H9 (cell line): ENCODE data around the gene KCNMA1. TPM values are rescaled to one million over a fixed set of nuclear protein-coding genes. Genes with fewer than 3 reads are reported as not detected.

Experiments
- DNase-seq: peaks from one replicate; pipeline ENCODE4 v3.0.0-alpha.2; 2017
- H2AFZ ChIP-seq: one replicate; pipeline ENCODE4 v1.6.1; 2013; ENCODE audit warnings: mild to moderate bottlenecking, low read length, control low read depth, moderate library complexity
- H2AK5ac ChIP-seq: 2 replicates; pipeline ENCODE4 v1.6.1; 2013; ENCODE audit warnings: low read length, control low read depth, mixed read lengths; ENCODE audit not compliant: insufficient read length
- H2BK120ac ChIP-seq: one replicate; pipeline ENCODE4 v1.6.1; 2013; ENCODE audit warnings: low read depth, mild to moderate bottlenecking, low read length, control low read depth, inconsistent platforms; ENCODE audit not compliant: poor library complexity, severe bottlenecking
- H2BK12ac ChIP-seq: 2 replicates; pipeline ENCODE4 v1.6.1; 2013; ENCODE audit warnings: low read length, control low read depth, mixed read lengths, low read depth; ENCODE audit not compliant: insufficient read length
- H2BK15ac ChIP-seq: 2 replicates; pipeline ENCODE4 v1.6.1; 2013; ENCODE audit warnings: low read depth, low read length, control low read depth
- H2BK20ac ChIP-seq: one replicate; pipeline ENCODE4 v1.6.1; 2013; ENCODE audit warnings: low read depth, mild to moderate bottlenecking, low read length, control low read depth, inconsistent platforms; ENCODE audit not compliant: poor library complexity, severe bottlenecking
- H2BK5ac ChIP-seq: 2 replicates; pipeline ENCODE4 v1.6.1; 2013; ENCODE audit warnings: low read length, control low read depth, mixed read lengths; ENCODE audit not compliant: insufficient read length
- H3K14ac ChIP-seq: 2 replicates; pipeline ENCODE4 v1.6.1; 2013; ENCODE audit warnings: low read length, control low read depth; ENCODE audit not compliant: insufficient read depth
- H3K18ac ChIP-seq: 2 replicates; pipeline ENCODE4 v1.6.1; 2013; ENCODE audit warnings: low read depth, mild to moderate bottlenecking, mixed read lengths, low read length, control low read depth; ENCODE audit not compliant: insufficient read length
- H3K23ac ChIP-seq: 2 replicates; pipeline ENCODE4 v1.6.1; 2013; ENCODE audit warnings: low read length, control low read depth, mixed read lengths, low read depth; ENCODE audit not compliant: insufficient read length
- H3K23me2 ChIP-seq: 2 replicates; pipeline ENCODE4 v1.6.1; 2013; ENCODE audit warnings: low read depth, mild to moderate bottlenecking, mixed read lengths, low read length, control low read depth; ENCODE audit not compliant: insufficient read length, poor library complexity, severe bottlenecking
- H3K27ac ChIP-seq: 2 replicates; pipeline ENCODE4 v1.5.1; 2013; ENCODE audit warnings: low read length, control low read depth, mixed read lengths, low read depth; ENCODE audit not compliant: insufficient read length
- H3K27me3 ChIP-seq: 2 replicates; pipeline ENCODE4 v1.6.1; 2013; ENCODE audit warnings: low read length, control low read depth, inconsistent platforms; ENCODE audit not compliant: insufficient read depth
- H3K4ac ChIP-seq: 2 replicates; pipeline ENCODE4 v1.6.1; 2013; ENCODE audit warnings: low read depth, mild to moderate bottlenecking, control low read depth, inconsistent platforms, low read length, moderate library complexity
- H3K4me1 ChIP-seq: 2 replicates; pipeline ENCODE4 v1.6.1; 2013; ENCODE audit warnings: low read length, control low read depth, inconsistent platforms; ENCODE audit not compliant: insufficient read depth
- H3K4me2 ChIP-seq: 2 replicates; pipeline ENCODE4 v1.6.1; 2013; ENCODE audit warnings: low read length, control low read depth, mixed read lengths; ENCODE audit not compliant: insufficient read length, insufficient read depth
- H3K56ac ChIP-seq: 2 replicates; pipeline ENCODE4 v1.6.1; 2013; ENCODE audit warnings: low read depth, mild to moderate bottlenecking, mixed read lengths, low read length, control low read depth; ENCODE audit not compliant: insufficient read length
- H3K79me1 ChIP-seq: 2 replicates; pipeline ENCODE4 v1.6.1; 2013; ENCODE audit warnings: low read depth, mild to moderate bottlenecking, moderate library complexity, low read length, control low read depth, inconsistent platforms; ENCODE audit not compliant: insufficient read depth, poor library complexity, severe bottlenecking
- H3K79me2 ChIP-seq: 2 replicates; pipeline ENCODE4 v1.6.1; 2013; ENCODE audit warnings: low read length, control low read depth, inconsistent platforms; ENCODE audit not compliant: insufficient read depth
- H3K9ac ChIP-seq: 2 replicates; pipeline ENCODE4 v1.6.1; 2013; ENCODE audit warnings: low read length, control low read depth, mixed read lengths; ENCODE audit not compliant: insufficient read length; ENCODE audit errors: extremely low read depth
- H3K9me3 ChIP-seq: one replicate; pipeline ENCODE4 v1.6.1; 2013; ENCODE audit warnings: low read depth, low read length, inconsistent platforms; ENCODE audit not compliant: control insufficient read depth
- H3T11ph ChIP-seq: one replicate; pipeline ENCODE4 v1.6.1; 2013; ENCODE audit warnings: mild to moderate bottlenecking, low read length, control low read depth, inconsistent platforms
- H4K20me1 ChIP-seq: one replicate; pipeline ENCODE4 v1.6.1; 2013; ENCODE audit not compliant: control insufficient read depth, insufficient read length, insufficient read depth
- H4K5ac ChIP-seq: 2 replicates; pipeline ENCODE4 v1.6.1; 2013; ENCODE audit warnings: low read depth, mild to moderate bottlenecking, mixed read lengths, low read length, control low read depth; ENCODE audit not compliant: insufficient read length
- H4K8ac ChIP-seq: replicated peaks from 2 replicates; pipeline ENCODE4 v1.6.1; 2013; ENCODE audit warnings: low read length, control low read depth, mixed read lengths, low read depth; ENCODE audit not compliant: insufficient read length
- H4K91ac ChIP-seq: 2 replicates; pipeline ENCODE4 v1.6.1; 2013; ENCODE audit warnings: low read depth, mild to moderate bottlenecking, moderate library complexity, mixed read lengths, low read length, control low read depth; ENCODE audit not compliant: insufficient read length
- H3K27ac Mint-ChIP-seq, 3 experiments: 2 replicates in 2 of 3; 3 replicates in 1 of 3; pipeline ENCODE4 v1.8.0; 2020 to 2021; ENCODE audit warnings: mixed read lengths in 3 of 3, mild to moderate bottlenecking in 1 of 3, moderate library complexity in 1 of 3
- H3K27me3 Mint-ChIP-seq: 2 replicates; pipeline ENCODE4 v1.8.0; 2021; ENCODE audit warnings: low read depth, mild to moderate bottlenecking, moderate library complexity, mixed read lengths
- H3K36me3 Mint-ChIP-seq, 3 experiments: 2 replicates in 2 of 3; 3 replicates in 1 of 3; pipeline ENCODE4 v1.8.0; 2020 to 2021; ENCODE audit warnings: low read depth in 3 of 3, mixed read lengths in 3 of 3; ENCODE audit not compliant: insufficient read depth in 1 of 3
- H3K4me1 Mint-ChIP-seq, 2 experiments: 2 replicates each; pipeline ENCODE4 v1.8.0; 2020; ENCODE audit warnings: mixed read lengths in 2 of 2
- H3K4me3 Mint-ChIP-seq, 2 experiments: 2 replicates in 1 of 2; 3 replicates in 1 of 2; pipeline ENCODE4 v1.8.0; 2020 to 2021; ENCODE audit warnings: mild to moderate bottlenecking in 2 of 2, mixed read lengths in 2 of 2, moderate library complexity in 1 of 2
- H3K9me3 Mint-ChIP-seq, 2 experiments: 2 replicates in 1 of 2; 3 replicates in 1 of 2; pipeline ENCODE4 v1.8.0; 2020; ENCODE audit warnings: mild to moderate bottlenecking in 2 of 2, mixed read lengths in 2 of 2, moderate library complexity in 1 of 2
- CTCF ChIP-seq: fragments of 200-600 bp; sonication (generic); conservative IDR thresholded peaks from 3 replicates; pipeline ENCODE4 v1.8.0; 2021; ENCODE audit warnings: antibody characterized with exemption, mild to moderate bottlenecking
- WGBS: extraction: QIAGEN DNeasy Blood & Tissue Kit; methylation state at CpG from one replicate; pipeline ENCODE4 v1.1.7; 2013; ENCODE audit warnings: missing lambda C conversion rate, low lambda C conversion rate, mixed read lengths; ENCODE audit not compliant: insufficient read length; ENCODE audit errors: extremely low coverage; 5-methylcytosine and 5-hydroxymethylcytosine counted together
- total RNA-seq: library from RNA; stranded (reverse); gene quantifications from 2 replicates; pipeline ENCODE4 v1.2.1, GENCODE V29; 2021

KCNMA1 gene
- total RNA-seq, 1 experiment from 2014 or later: 2.0 TPM

GRCh38 chr10:77581738-77582137 is 55.9 kb downstream of the KCNMA1 start:
- Histone ChIP-seq H2BK5ac (no peak overlapping the region), H2BK20ac (no peak overlapping the region), H4K8ac (no peak overlapping the region), H3K79me1 (no peaks in the 10 kb centered on the region), H4K91ac (no peak overlapping the region), H3K4ac (no peak overlapping the region), H3K23me2 (no peaks in the 10 kb centered on the region), H3T11ph (no peak overlapping the region), H2BK15ac (no peak overlapping the region), H3K4me2 (no peak overlapping the region), H4K5ac (no peak overlapping the region), H3K14ac (no peak overlapping the region), H3K27me3 (no peaks in the 10 kb centered on the region), H2BK120ac (no peak overlapping the region), H3K23ac (no peak overlapping the region), H3K56ac (no peak overlapping the region), H3K9me3 (no peaks in the 10 kb centered on the region), H3K79me2 (no peaks in the 10 kb centered on the region), H3K18ac (no peak overlapping the region), H2AK5ac (no peak overlapping the region), H3K4me1 (0 out of 2 replicates have a peak, but pooled peaks cover 3% of the 10 kb centered on the region), H2BK12ac (no peak overlapping the region), H3K9ac (no peak overlapping the region), H2AFZ (no peak overlapping the region), H3K27ac (no peak overlapping the region), H4K20me1 (no peaks in the 10 kb centered on the region)
- no CpG with 5 or more reads among the region's 4 CpGs for WGBS
- no peaks in the 10 kb centered on the region for H3K36me3 Mint-ChIP-seq
- DNase-seq: no peak
- H3K9me3 Mint-ChIP-seq: no peaks in the 10 kb centered on the region
- H3K27me3 Mint-ChIP-seq: no peaks in the 10 kb centered on the region
- TF ChIP-seq CTCF: no peak
- H3K27ac Mint-ChIP-seq: no peak overlapping the region
- peaks cover 4% of the 10 kb centered on the region in 2 experiments for H3K4me1 Mint-ChIP-seq
- no peak overlapping the region for H3K4me3 Mint-ChIP-seq
